ENCODE measurements around the gene NUDT15. TPM values are rescaled to one million over a fixed set of nuclear protein-coding genes. Genes with fewer than 3 reads are reported as not detected.
"Not testable (repeated sequence)": the region's sequence is repeated elsewhere in the genome, so short reads cannot be mapped to it uniquely, and the experiment has no call there.

The NUDT15 gene
- total RNA-seq, 4 donors from 2014 or later, result 7.1 to 13.9 (median 10.7) TPM

DNA sequence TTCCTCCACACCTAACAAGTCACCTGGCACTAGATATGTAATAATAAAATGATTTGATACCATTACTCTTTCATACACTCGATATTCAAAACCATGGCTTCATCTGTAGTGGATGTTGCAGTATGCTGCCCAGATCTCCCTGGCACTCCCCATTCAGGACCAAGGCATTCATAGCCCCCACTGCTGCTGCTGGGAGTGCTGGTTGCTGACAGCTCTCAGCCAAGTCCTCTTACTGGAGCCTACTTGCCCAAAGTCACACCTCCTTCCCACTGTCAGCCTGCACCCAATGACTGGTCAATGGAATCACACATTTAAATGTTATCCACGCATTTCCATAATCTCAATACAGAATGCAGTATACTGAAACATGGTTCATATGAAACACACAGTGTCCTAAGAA is 40.1 kb upstream of the NUDT15 start:
- Histone ChIP-seq H3K9me3 (no peaks in the 10 kb centered on the region), H3K27ac (no peak overlapping the region), H3K27me3 (no peaks in the 10 kb centered on the region), H3K36me3 (peaks cover 0 to 12% of the 10 kb centered on the region in 2 donors), H3K4me1 (peaks cover 34 to 36% of the 10 kb centered on the region in 2 donors), H3K4me3 (no peak overlapping the region)
- in situ Hi-C loops (cut with MboI; ENCODE audit: low sequenced_read_pairs in 4 of 4) (no loop called here), intact Hi-C loops (cut with DNase I; ENCODE audit: low total_unique reads) (no loop called here)
- DNase-seq, result no peak
- TF ChIP-seq, protein P1, sequence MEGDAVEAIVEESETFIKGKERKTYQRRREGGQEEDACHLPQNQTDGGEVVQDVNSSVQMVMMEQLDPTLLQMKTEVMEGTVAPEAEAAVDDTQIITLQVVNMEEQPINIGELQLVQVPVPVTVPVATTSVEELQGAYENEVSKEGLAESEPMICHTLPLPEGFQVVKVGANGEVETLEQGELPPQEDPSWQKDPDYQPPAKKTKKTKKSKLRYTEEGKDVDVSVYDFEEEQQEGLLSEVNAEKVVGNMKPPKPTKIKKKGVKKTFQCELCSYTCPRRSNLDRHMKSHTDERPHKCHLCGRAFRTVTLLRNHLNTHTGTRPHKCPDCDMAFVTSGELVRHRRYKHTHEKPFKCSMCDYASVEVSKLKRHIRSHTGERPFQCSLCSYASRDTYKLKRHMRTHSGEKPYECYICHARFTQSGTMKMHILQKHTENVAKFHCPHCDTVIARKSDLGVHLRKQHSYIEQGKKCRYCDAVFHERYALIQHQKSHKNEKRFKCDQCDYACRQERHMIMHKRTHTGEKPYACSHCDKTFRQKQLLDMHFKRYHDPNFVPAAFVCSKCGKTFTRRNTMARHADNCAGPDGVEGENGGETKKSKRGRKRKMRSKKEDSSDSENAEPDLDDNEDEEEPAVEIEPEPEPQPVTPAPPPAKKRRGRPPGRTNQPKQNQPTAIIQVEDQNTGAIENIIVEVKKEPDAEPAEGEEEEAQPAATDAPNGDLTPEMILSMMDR (IDR thresholded peaks at IDR 0.05 in 4 of 5, conservative IDR thresholded peaks at IDR 0.05 in 1 of 5), result no peak
- TF ChIP-seq POLR2A (IDR thresholded peaks at IDR 0.05), result no peak
- ATAC-seq, result no peak

DNA sequence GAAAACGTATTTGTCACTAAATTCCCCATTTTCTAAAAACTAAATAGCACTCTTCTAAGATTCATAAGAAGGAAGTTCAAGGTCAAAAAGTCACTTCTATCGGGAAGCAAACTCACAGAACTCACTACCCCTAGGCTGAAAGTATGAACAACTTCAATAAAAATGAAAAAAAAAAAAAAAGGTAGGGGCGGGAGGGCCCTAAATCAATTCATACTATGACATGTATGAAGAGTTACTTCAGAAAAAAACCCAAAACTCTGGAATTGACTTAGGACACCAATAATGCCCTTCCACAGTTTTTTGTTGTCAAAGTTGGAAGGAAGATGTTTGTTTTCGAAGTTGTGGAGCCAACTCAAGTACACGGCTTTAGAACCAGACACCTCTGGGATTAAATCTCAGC is 37.6 kb upstream of the NUDT15 start:
- no peak for TF ChIP-seq POLR2A (IDR thresholded peaks at IDR 0.05)
- TF ChIP-seq, protein P1 (IDR thresholded peaks at IDR 0.05 in 4 of 5, conservative IDR thresholded peaks at IDR 0.05 in 1 of 5), result no peak
- DNase-seq (no peak), ATAC-seq (no peak)
- Histone ChIP-seq H3K36me3 (no peaks in the 10 kb centered on the region), H3K27me3 (no peaks in the 10 kb centered on the region), H3K27ac (peak overlapping the region; percentile 92 to 96 (median 94)), H3K4me3 (peak overlapping the region; percentile 86 to 100 (median 94)), H3K4me1 (peaks cover 34 to 36% of the 10 kb centered on the region in 2 donors), H3K9me3 (no peaks in the 10 kb centered on the region)
- in situ Hi-C loops (cut with MboI; ENCODE audit: low sequenced_read_pairs in 4 of 4) (no loop called here), intact Hi-C loops (cut with DNase I; ENCODE audit: low total_unique reads) (loop anchor here (1.0 kb wide), 1 partner anchor 39 kb away; no protein-coding TSS in a partner anchor)

DNA sequence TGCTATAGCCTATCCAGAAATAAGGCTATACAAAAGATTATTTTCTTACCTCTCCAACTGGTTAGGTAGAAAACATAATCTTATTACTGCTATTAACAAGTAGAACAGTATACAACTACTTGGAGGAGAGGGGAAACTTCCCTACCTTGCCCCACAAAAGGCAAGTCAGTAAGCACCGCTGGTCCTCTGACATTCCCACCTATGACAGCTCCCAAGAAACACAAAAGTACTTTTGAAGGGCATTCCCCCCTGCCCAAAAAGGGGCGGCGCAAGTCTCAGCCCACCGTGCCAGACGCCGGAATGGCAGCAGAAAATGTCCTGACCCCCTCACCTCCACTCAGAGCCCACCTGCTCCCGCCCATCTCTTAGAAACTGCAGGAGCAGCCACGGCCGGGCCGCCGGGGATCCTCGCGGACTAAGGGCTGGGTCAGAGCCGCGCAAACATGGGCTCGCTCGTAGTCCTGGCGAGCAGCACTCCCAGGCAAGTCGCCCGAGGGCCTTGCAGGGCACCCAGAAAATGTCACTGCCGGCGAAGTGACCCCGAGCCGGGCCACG is 36.9 kb upstream of the NUDT15 start:
- in situ Hi-C loops (cut with MboI; ENCODE audit: low sequenced_read_pairs in 4 of 4), result no loop called here
- H3K4me1 ChIP-seq, result peaks cover 34 to 36% of the 10 kb centered on the region in 2 donors
- peak; percentile 73 to 76 for ATAC-seq
- no peaks in the 10 kb centered on the region for H3K36me3 ChIP-seq
- peak in 1 of 2 donors; percentile 30 for DNase-seq
- H3K4me3 ChIP-seq, result peak overlapping the region; percentile 86 to 100 (median 94)
- TF ChIP-seq, protein P1 (IDR thresholded peaks at IDR 0.05 in 4 of 5, conservative IDR thresholded peaks at IDR 0.05 in 1 of 5), result no peak
- no peak for TF ChIP-seq POLR2A (IDR thresholded peaks at IDR 0.05)
- peak overlapping the region; percentile 92 to 96 (median 94) for H3K27ac ChIP-seq
- no peaks in the 10 kb centered on the region for H3K27me3 ChIP-seq
- intact Hi-C loops (cut with DNase I; ENCODE audit: low total_unique reads), result loop anchor here (1.0 kb wide), 1 partner anchor 39 kb away; no protein-coding TSS in a partner anchor
- no peaks in the 10 kb centered on the region for H3K9me3 ChIP-seq

DNA sequence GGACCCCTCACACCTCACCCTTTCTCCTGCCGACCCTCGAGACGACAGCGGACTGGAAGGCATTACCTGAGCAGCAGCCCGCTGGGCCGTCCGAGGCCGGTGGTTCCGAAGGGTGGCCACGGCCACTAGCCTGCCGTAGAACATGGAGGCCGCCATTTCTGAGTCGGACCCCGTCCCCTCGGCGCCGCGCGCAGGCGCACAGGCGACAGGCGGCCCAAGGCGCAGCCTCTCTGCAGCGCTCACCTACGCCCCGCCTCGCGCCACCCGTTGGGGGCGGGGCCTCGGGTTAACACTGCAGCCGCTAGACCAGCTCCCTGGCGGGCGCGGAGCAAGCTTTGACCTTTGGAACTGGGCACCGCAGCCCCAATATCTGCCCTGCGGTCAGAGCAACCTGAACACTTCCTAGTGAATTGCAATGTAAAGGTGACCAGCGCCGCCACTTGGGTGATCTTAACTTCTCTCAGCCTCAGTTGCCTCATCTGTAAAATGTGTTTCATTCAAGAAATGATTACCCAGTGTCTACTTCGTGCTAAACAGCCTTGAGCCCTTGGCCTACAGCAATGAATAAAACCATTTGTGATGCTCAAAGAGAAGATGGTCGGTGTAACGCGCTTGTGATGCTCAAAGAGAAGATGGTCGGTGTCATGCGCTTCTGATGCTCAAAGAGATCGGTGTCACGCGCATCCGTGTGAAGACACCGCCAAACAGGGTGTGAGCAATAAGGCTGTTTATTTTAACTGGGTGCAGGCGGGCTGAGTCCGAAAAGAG is 36.2 kb upstream of the NUDT15 start, which contains the start of gene SUCLA2:
Gene SUCLA2, minus strand, starts transcription at position 160 of the 768 bp plus-strand sequence. Its CDS starts 4 bp downstream, at position 156.
- ATAC-seq (peak; percentile 91 to 93), DNase-seq (peak; percentile 68 to 84)
- peaks cover 34 to 36% of the 10 kb centered on the region in 2 donors for H3K4me1 ChIP-seq
- no peaks in the 10 kb centered on the region for H3K9me3 ChIP-seq
- H3K27me3 ChIP-seq, result no peaks in the 10 kb centered on the region
- TF ChIP-seq, protein P1 (IDR thresholded peaks at IDR 0.05 in 4 of 5, conservative IDR thresholded peaks at IDR 0.05 in 1 of 5), result peak in 2 of 5 experiments; percentile 13 to 22
- TF ChIP-seq POLR2A (IDR thresholded peaks at IDR 0.05), result peak; percentile 69 to 72
- H3K36me3 ChIP-seq, result no peaks in the 10 kb centered on the region
- H3K4me3 ChIP-seq, result peak within 1 kb of the TSS; percentile 86 to 100 (median 94)
- intact Hi-C loops (cut with DNase I; ENCODE audit: low total_unique reads), result no loop called here
- peak within 1 kb of the TSS; percentile 92 to 96 (median 94) for H3K27ac ChIP-seq
- in situ Hi-C loops (cut with MboI; ENCODE audit: low sequenced_read_pairs in 4 of 4), result no loop called here

DNA sequence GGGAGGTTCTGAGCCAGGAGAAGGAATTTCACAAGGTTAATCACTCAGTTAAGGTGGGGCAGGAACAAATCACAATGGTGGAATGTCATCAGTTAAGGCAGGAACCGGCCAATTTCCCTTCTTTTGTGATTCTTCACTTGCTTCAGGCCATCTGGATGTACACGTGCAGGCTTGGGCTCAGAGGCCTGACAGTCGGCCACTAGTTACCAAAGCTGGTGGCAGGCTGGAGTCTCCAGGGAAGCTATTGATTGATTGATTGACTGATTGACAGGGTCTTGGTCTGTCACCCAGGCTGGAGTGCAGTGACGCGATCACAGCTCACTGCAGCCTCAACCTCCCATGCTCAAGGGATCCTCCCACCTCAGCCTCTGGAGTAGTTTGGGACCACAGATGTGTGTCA is 35.5 kb upstream of the NUDT15 start:
- H3K9me3 ChIP-seq; H3K36me3 ChIP-seq; intact Hi-C loops (cut with DNase I; ENCODE audit: low total_unique reads); ATAC-seq; in situ Hi-C loops (cut with MboI; ENCODE audit: low sequenced_read_pairs in 4 of 4); DNase-seq; H3K27me3 ChIP-seq: not testable (repeated sequence)
- Histone ChIP-seq H3K27ac (peak overlapping the region in 1 of 4 donors; percentile 92), H3K4me1 (peaks cover 30 to 31% of the 10 kb centered on the region in 2 donors), H3K4me3 (peak overlapping the region in 3 of 4 donors; percentile 86 to 100 (median 93))

Data from gastrocnemius medialis (tissue), 4 donors.